Measurements from ENCODE around the gene A4GNT.

DNA sequence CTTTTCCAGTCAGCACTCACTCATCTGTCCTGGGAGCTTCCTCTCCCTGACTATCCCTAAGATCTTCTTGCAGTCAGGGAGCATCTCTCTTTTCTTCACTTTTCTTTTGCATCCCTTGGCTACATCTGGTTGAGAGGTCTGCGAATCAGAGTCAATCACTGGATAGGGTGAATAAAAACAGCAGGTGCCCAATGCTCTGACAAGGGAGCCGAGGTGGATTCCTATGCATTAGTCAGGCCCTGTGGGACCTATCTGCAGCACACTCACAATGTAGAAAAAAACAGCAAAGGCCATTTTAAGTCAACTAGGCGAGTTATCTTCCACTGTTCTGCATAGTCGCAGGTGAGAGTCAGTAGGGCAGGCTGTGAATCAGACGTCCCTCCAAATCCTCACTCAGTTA is 52.3 kb downstream of the A4GNT start:
- TF ChIP-seq, protein P1, sequence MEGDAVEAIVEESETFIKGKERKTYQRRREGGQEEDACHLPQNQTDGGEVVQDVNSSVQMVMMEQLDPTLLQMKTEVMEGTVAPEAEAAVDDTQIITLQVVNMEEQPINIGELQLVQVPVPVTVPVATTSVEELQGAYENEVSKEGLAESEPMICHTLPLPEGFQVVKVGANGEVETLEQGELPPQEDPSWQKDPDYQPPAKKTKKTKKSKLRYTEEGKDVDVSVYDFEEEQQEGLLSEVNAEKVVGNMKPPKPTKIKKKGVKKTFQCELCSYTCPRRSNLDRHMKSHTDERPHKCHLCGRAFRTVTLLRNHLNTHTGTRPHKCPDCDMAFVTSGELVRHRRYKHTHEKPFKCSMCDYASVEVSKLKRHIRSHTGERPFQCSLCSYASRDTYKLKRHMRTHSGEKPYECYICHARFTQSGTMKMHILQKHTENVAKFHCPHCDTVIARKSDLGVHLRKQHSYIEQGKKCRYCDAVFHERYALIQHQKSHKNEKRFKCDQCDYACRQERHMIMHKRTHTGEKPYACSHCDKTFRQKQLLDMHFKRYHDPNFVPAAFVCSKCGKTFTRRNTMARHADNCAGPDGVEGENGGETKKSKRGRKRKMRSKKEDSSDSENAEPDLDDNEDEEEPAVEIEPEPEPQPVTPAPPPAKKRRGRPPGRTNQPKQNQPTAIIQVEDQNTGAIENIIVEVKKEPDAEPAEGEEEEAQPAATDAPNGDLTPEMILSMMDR (IDR thresholded peaks at IDR 0.05): no peak
- no peak for TF ChIP-seq EZH2 (IDR thresholded peaks at IDR 0.05; ENCODE audit: borderline replicate concordance, insufficient read depth, low read depth, low read length, poor library complexity, severe bottlenecking)
